ENCODE data around the gene TDRD3. TPM values are rescaled to one million over a fixed set of nuclear protein-coding genes. Genes with fewer than 3 reads are reported as not detected.

TDRD3 gene
- total RNA-seq, 1 experiment from 2014 or later = 21.4 TPM

DNA sequence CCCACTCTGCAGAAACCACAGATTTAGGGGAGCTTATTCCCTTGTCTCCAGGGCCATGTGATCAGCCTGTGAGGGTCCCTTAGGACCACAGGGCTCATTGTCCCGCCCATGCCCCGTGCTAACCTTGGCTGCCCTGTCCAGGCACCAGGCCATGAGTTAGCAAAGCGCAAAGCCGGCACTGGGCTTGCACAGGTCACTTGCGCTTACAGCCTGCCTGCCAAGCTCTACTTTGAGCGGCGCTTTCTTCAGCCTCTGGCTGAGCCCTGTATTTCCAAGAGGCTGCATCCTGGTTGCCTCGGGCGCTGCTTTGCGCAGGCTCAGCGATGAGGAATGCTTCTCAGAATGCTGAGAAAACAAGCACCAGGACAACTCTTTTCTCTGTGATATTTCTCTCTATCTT lies 188.0 kb downstream of the TDRD3 start:
- POLR2A ChIA-PET = no interaction called here
- intact Hi-C loops (cut with micrococcal nuclease) = no loop called here
- TF ChIP-seq, protein P1, sequence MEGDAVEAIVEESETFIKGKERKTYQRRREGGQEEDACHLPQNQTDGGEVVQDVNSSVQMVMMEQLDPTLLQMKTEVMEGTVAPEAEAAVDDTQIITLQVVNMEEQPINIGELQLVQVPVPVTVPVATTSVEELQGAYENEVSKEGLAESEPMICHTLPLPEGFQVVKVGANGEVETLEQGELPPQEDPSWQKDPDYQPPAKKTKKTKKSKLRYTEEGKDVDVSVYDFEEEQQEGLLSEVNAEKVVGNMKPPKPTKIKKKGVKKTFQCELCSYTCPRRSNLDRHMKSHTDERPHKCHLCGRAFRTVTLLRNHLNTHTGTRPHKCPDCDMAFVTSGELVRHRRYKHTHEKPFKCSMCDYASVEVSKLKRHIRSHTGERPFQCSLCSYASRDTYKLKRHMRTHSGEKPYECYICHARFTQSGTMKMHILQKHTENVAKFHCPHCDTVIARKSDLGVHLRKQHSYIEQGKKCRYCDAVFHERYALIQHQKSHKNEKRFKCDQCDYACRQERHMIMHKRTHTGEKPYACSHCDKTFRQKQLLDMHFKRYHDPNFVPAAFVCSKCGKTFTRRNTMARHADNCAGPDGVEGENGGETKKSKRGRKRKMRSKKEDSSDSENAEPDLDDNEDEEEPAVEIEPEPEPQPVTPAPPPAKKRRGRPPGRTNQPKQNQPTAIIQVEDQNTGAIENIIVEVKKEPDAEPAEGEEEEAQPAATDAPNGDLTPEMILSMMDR (IDR thresholded peaks at IDR 0.05; ENCODE audit: unreplicated experiment) = no peak
- DNase-seq (ENCODE audit: unreplicated experiment) = peak; percentile 46
- H3K4me1 Mint-ChIP-seq (ENCODE audit: insufficient read depth, unreplicated experiment) = peaks cover 8% of the 10 kb centered on the region
- H3K27ac Mint-ChIP-seq (ENCODE audit: low read depth, unreplicated experiment) = no peak overlapping the region
- BruUV-seq (replicated peaks) = no TSS peak
- no peaks in the 10 kb centered on the region for H3K9me3 Mint-ChIP-seq (ENCODE audit: unreplicated experiment)
- H3K27me3 Mint-ChIP-seq (ENCODE audit: insufficient read depth, unreplicated experiment) = peaks cover 11% of the 10 kb centered on the region
- H3K4me3 Mint-ChIP-seq (ENCODE audit: unreplicated experiment) = no peak overlapping the region
- CTCF ChIA-PET = no interaction called here
- no peaks in the 10 kb centered on the region for H3K36me3 Mint-ChIP-seq (ENCODE audit: insufficient read depth, unreplicated experiment)

DNA sequence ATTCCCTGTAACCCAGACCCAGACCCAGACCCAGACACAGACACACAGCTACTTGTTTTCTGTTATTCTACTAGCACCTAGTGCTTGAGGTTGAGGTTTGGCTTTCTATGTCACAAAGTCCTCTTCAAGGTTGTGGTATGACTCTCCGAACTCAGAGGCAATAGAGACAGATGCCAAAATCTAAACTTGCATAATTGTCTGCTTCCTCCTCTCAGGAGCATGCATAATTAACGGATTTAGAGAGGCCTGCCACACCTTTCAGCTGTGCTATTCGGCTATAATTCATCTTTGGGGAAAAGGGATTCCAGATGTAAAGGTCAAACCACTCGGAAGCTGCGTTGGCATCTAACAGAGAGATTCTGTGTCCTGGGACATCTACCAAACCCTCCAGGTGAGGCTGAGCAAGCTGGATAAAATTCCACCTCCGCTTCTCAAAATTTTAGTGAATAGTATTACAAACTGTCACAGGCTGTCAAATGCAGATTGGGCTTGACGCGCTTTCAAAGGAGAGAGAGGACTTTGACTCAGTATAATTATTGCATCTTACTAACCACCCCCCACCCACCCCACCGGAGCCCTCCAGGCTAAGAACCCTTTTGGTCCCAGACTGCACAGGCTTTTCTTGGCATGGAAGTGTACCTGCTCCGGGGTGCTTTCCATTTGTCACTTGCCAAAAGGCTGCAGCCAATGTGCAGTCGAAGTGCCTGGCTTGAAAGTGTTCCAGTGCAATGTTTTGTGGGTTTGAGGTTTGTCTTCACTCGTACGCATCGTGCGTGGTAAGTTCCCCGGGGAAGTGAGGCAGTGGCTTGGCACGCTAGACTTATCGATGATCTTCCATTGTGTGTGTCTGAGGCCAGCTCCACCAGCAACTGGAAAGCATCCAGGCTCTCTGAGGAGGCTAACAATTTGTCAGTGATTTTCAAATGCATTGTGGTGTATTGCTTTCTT lies 194.1 kb downstream of the TDRD3 start:
- POLR2A ChIA-PET = no interaction called here
- TF ChIP-seq, protein P1 (IDR thresholded peaks at IDR 0.05; ENCODE audit: unreplicated experiment) = no peak
- CTCF ChIA-PET = no interaction called here
- Mint-ChIP-seq H3K27ac (ENCODE audit: low read depth, unreplicated experiment) (no peak overlapping the region), H3K4me3 (ENCODE audit: unreplicated experiment) (no peak overlapping the region), H3K27me3 (ENCODE audit: insufficient read depth, unreplicated experiment) (peaks cover 48% of the 10 kb centered on the region), H3K4me1 (ENCODE audit: insufficient read depth, unreplicated experiment) (peaks cover 19% of the 10 kb centered on the region), H3K36me3 (ENCODE audit: insufficient read depth, unreplicated experiment) (no peaks in the 10 kb centered on the region), H3K9me3 (ENCODE audit: unreplicated experiment) (no peaks in the 10 kb centered on the region)
- BruUV-seq (replicated peaks) = no TSS peak
- DNase-seq (ENCODE audit: unreplicated experiment) = peak; percentile 66
- intact Hi-C loops (cut with micrococcal nuclease) = no loop called here

DNA sequence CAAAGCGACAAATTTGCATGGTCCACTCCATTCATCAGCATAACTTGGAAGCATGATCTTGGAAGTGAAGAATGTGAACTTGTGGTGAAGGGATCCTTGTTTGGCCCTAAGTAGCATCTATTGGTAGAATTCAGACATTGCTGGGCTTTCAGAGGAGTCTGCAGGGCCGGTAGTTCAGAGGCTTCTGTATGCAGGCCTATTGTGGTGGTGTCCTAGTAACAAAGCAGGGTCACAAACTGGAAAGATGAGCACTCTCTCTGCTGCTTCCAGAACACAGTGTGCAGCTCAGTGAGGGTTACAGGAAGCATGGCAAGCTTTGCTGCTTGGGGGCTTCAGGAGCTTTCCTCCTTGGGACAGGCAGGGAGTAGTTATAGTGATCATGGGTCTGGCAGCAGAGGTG lies 206.0 kb downstream of the TDRD3 start:
- Mint-ChIP-seq H3K9me3 (ENCODE audit: unreplicated experiment) (no peaks in the 10 kb centered on the region), H3K27me3 (ENCODE audit: insufficient read depth, unreplicated experiment) (peaks cover 69% of the 10 kb centered on the region), H3K4me1 (ENCODE audit: insufficient read depth, unreplicated experiment) (no peaks in the 10 kb centered on the region), H3K27ac (ENCODE audit: low read depth, unreplicated experiment) (no peak overlapping the region), H3K36me3 (ENCODE audit: insufficient read depth, unreplicated experiment) (no peaks in the 10 kb centered on the region), H3K4me3 (ENCODE audit: unreplicated experiment) (no peak overlapping the region)
- POLR2A ChIA-PET = no interaction called here
- TF ChIP-seq, protein P1 (IDR thresholded peaks at IDR 0.05; ENCODE audit: unreplicated experiment) = no peak
- no TSS peak for BruUV-seq (replicated peaks)
- no peak for DNase-seq (ENCODE audit: unreplicated experiment)
- CTCF ChIA-PET = no interaction called here
- intact Hi-C loops (cut with micrococcal nuclease) = no loop called here

DNA sequence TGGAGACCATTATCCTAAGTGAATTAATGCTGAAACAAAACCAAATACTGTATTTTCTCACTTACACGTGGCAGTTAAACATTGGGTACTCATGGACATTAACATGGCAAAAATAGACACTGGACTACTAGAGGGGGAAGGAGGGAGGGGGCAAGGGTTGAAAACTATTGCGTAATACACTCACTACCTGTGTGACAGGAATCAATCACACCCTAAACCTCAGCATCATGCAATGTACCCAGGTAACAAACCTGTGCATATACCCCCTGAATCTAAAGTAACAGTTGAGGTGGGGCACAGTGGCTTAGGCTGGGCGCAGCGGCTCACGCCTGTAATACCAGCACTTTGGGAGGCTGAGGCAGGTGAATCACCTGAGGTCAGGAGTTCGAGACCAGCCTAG lies 207.0 kb downstream of the TDRD3 start:
- TF ChIP-seq, protein P1 (IDR thresholded peaks at IDR 0.05; ENCODE audit: unreplicated experiment) = no peak
- Mint-ChIP-seq H3K27me3 (ENCODE audit: insufficient read depth, unreplicated experiment) (peaks cover 69% of the 10 kb centered on the region), H3K9me3 (ENCODE audit: unreplicated experiment) (no peaks in the 10 kb centered on the region), H3K27ac (ENCODE audit: low read depth, unreplicated experiment) (no peak overlapping the region), H3K4me3 (ENCODE audit: unreplicated experiment) (no peak overlapping the region), H3K36me3 (ENCODE audit: insufficient read depth, unreplicated experiment) (no peaks in the 10 kb centered on the region), H3K4me1 (ENCODE audit: insufficient read depth, unreplicated experiment) (no peaks in the 10 kb centered on the region)
- CTCF ChIA-PET = no interaction called here
- intact Hi-C loops (cut with micrococcal nuclease) = no loop called here
- no TSS peak for BruUV-seq (replicated peaks)
- DNase-seq (ENCODE audit: unreplicated experiment) = no peak
- POLR2A ChIA-PET = no interaction called here
